Fibroblast of pulmonary artery (primary cell): ENCODE measurements around the gene CFHR5.

Experiments
- DNase-seq: peaks from one replicate; pipeline ENCODE4 v3.0.0-alpha.2; 2010; ENCODE audit warnings: low read depth
- H3K4me3 ChIP-seq: replicated peaks from 2 replicates; pipeline ENCODE4 v1.5.1; 2011; ENCODE audit warnings: low read depth, mild to moderate bottlenecking, control low read depth, low read length, moderate library complexity
- CTCF ChIP-seq: IDR thresholded peaks from 2 replicates; pipeline ENCODE4 v1.5.1; 2011; ENCODE audit warnings: mild to moderate bottlenecking, control low read depth, low read length, inconsistent platforms; ENCODE audit errors: missing control alignments

The CFHR5 gene

GRCh38 chr1:197042676-197043341 lies 65.5 kb downstream of the CFHR5 start:
- H3K4me3 ChIP-seq: no peak overlapping the region
- no peak for TF ChIP-seq CTCF
- no peak for DNase-seq

GRCh38 chr1:197049100-197049499 lies 71.7 kb downstream of the CFHR5 start:
- DNase-seq: no peak
- TF ChIP-seq CTCF: no peak

More at GRCh38 chr1:197049100-197049499, 71.7 kb downstream of the CFHR5 start:
- no peak overlapping the region for H3K4me3 ChIP-seq
